Sciatic nerve (tissue), 2 donors: ENCODE measurements around the gene MAGEA8. TPM values are rescaled to one million over a fixed set of nuclear protein-coding genes. Genes with fewer than 3 reads are reported as not detected.
"Not testable (repeated sequence)": the region's sequence is repeated elsewhere in the genome, so short reads cannot be mapped to it uniquely, and the experiment has no call there.

Source experiments
- ATAC-seq: fragments of 200-7000 bp; cut with Tn5 transposase; one replicate; pipeline ENCODE4 v1.9.1; 2020; ENCODE audit warnings: mild to moderate bottlenecking, moderate library complexity
- DNase-seq: peaks from one replicate; pipeline ENCODE4 v3.0.0-alpha.2; 2020; ENCODE audit warnings: low spot score
- intact Hi-C: fragments of 100-400 bp; cut with DNase I; formaldehyde crosslinking; loops from one replicate; pipeline ENCODE4 v1.14.2; 2022
- total RNA-seq: library from RNA; stranded (reverse); fragmentation: NEBNext Ultra II Directional; extraction: Animal tissue kit (Norgen Biotek cat#: 25700); gene quantifications from one replicate; pipeline ENCODE4 v1.2.1, GENCODE V29; 2021
- donor health status: DM: no; HTN: no; CAD: no.
- donor health status: DM: no; HTN: no; CAD: no.

Gene MAGEA8
- total RNA-seq, 1 donor from 2014 or later, result not detected

DNA sequence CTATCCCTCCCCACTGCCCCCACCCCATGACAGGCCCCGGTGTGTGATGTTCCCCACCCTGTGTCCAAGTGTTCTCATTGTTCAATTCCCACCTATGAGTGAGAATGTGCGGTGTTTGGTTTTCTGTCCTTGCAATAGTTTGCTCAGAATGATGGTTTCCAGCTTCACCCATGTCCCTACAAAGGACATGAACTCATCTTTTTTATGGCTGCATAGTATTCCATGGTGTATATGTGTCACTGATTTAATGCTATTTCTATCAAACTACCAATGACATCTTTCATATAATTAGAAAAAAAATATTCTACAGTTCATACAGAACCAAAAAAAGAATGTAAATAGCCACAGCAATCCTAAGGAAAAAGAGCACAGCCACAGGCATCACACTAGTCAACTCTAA, 9.8 kb downstream of the MAGEA8 start:
- DNase-seq, intact Hi-C loops, ATAC-seq: not testable (repeated sequence)

GRCh38 chrX:149898554-149898953, 17.6 kb downstream of the MAGEA8 start:
- DNase-seq, result no peak
- no peak for ATAC-seq

DNA sequence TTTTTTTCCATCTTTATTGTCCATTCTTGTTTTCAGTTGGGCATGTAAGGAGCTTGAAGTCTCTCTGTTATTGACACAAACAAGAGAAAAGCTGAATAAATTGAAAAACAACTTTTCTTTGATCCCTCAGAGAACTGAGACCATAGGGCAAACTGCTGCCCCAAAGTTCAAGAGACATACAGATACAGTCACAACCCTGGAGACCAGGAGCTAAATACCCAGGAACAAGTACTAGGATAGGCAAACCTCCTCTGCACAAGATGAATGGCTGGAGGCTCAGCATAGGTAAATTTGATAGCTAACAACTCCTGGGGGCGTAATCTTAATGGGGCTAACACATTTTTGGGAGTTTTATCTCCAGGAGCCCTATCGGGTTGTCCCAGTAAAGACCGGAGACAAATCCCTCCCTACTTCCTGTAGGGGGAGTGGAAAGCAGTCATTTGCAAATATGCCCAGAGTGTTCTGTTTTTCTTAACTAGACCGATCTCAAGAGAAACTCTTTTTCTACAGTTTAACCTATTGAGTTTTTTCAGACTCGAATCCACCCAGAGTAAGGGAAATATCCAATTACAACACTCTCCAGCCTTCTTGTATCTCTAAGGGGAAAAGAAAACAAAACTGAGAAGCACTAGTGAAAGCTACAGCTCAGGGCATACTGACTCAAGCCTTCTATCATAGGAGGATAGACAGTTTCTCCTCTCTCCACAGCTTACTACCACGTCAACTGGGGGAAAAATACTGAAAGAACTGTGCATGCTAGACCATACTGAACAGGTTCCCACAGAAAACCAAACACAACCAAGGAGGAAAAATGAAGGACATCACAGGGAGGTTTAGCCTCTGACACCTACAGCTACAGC, 23.1 kb downstream of the MAGEA8 start:
- DNase-seq, result no peak
- intact Hi-C loops, result no loop called here
- ATAC-seq, result no peak

More at GRCh38 chrX:149898554-149898953, 17.6 kb downstream of the MAGEA8 start:
- intact Hi-C loops, result no loop called here

GRCh38 chrX:149908308-149908707, 27.3 kb downstream of the MAGEA8 start:
- DNase-seq, result no peak
- no peak for ATAC-seq
- intact Hi-C loops, result no loop called here

- ATAC-seq (no peak), DNase-seq (no peak)
- intact Hi-C loops, result no loop called here
Observed at GRCh38 chrX:149908727-149909126, 27.7 kb downstream of the MAGEA8 start.

GRCh38 chrX:149909324-149910177, 28.6 kb downstream of the MAGEA8 start:
- intact Hi-C loops, result no loop called here
- DNase-seq (no peak), ATAC-seq (no peak)

- no peak for DNase-seq
- no peak for ATAC-seq
- intact Hi-C loops, result no loop called here
Observed at GRCh38 chrX:149910178-149910695, 29.3 kb downstream of the MAGEA8 start.

- ATAC-seq (no peak), DNase-seq (no peak)
- intact Hi-C loops, result no loop called here
Observed at GRCh38 chrX:149916745-149917392, 35.9 kb downstream of the MAGEA8 start.

DNA sequence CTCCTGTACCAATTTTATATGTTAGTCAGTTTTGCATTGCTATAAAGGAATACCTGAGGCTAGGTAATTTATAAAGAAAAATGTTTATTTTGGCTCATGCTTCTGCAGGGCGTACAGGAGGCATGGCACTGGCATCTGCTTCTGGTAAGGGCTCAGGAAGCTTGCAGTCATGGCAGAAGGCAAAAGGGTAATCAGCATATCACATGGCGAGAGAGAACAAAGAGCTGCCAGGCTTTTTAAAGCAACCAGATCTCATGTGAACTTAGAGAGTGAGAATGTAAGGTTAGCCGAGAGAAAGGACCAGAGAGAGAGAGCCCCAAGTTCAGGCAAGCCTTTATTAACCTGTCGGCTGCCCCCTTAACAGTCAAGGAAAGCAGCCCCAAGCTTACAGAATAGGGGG, 42.9 kb downstream of the MAGEA8 start:
- intact Hi-C loops, ATAC-seq, DNase-seq: not testable (repeated sequence)

DNA sequence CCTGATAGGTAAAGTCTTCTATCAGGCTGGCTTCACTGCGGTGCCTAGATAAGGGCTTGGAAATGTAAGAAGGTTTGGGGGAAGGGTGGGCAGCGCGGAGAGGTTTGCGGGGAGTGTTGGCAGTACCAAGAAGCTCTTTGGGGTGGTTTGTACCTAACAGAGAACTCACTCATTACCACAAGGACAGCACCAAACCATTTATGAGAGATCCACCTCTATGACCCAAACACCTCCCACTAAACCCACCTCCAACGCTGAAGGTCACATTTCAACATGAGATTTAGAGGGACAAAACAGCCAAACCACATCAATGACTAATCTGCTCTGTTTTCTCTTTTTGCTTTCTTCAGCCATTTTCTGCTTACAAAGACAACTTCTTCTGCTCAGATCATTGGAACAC, 43.5 kb downstream of the MAGEA8 start:
- DNase-seq, intact Hi-C loops, ATAC-seq: not testable (repeated sequence)

GRCh38 chrX:149927245-149927963, 46.4 kb downstream of the MAGEA8 start:
- ATAC-seq, intact Hi-C loops, DNase-seq: not testable (repeated sequence)

GRCh38 chrX:149927964-149928258, 46.9 kb downstream of the MAGEA8 start:
- intact Hi-C loops, DNase-seq: not testable (repeated sequence)

DNA sequence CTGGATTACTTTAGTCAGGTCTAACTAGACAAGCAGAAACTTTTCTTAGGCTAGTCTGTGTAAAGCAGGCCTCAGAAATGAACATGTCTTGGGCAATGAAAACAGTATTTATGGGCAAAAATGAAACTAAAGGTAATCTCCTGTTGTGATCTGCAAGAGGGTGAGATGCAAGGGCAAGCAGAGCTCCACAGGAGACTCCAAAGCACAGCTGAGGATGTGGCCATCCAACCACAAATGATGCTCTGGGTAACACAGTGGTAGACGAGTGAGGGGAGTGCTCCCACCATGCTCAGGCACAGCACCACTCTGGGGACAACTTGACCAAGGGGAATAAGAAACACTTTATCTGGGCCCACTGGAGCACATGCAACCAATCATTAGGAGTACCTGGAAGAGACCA, 47.7 kb downstream of the MAGEA8 start:
- intact Hi-C loops, DNase-seq, ATAC-seq: not testable (repeated sequence)

More at GRCh38 chrX:149927964-149928258, 46.9 kb downstream of the MAGEA8 start:
- not testable (repeated sequence) for ATAC-seq

- DNase-seq, intact Hi-C loops, ATAC-seq: not testable (repeated sequence)
Observed at GRCh38 chrX:149929400-149929799, 48.4 kb downstream of the MAGEA8 start, which contains the start of gene HSFX4. TSS of gene HSFX4 (plus strand) at chrX:149929573. CDS start at chrX:149929645, 72 bp downstream.

DNA sequence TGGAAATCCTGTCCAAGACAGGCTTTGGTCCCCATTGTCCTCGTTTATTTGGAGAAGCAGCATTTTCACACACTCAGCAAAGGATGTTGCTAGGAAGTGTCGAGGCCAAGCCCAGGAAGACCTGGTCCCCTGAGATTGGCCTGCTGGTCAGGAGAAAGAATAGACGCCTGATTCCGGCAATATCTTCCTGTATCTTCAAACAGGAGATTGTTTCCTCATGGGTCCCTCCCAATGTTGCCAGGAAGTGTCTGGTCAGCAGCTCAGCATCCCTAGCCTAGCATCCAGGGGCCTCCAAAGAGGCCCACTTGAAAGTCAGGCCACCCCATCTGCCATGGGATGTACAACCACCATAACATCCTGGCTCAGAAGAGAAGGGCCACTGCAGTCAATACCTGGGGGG, 50.4 kb downstream of the MAGEA8 start:
- ATAC-seq, intact Hi-C loops: not testable (repeated sequence)

GRCh38 chrX:149932150-149932549, 51.2 kb downstream of the MAGEA8 start:
- ATAC-seq, DNase-seq, intact Hi-C loops: not testable (repeated sequence)

More for the DNA sequence above, 50.4 kb downstream of the MAGEA8 start:
- not testable (repeated sequence) for DNase-seq

DNA sequence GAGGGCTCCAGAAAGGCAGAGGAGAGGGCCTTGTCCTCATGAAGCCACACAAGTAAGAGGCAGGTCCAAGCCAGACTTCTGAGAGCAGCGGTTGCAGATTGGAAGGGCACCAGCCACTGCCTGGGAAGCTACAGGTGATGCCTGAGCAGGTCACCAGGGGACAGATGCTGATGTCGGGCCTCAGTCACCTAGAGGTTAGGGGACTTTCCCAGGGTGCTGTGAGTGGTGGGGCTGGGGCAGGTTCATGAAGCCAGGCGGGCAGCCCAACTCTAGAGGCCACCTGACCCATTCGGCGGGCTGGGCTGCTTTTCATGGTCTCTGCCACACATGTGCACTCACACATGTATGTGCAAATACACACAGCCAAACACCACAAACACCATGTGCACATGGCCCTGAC, 52.0 kb downstream of the MAGEA8 start:
- DNase-seq, intact Hi-C loops, ATAC-seq: not testable (repeated sequence)

- DNase-seq, ATAC-seq, intact Hi-C loops: not testable (repeated sequence)
Observed at GRCh38 chrX:149933547-149933946, 52.6 kb downstream of the MAGEA8 start.
